Measurements from ENCODE around the gene NDNF.

DNA sequence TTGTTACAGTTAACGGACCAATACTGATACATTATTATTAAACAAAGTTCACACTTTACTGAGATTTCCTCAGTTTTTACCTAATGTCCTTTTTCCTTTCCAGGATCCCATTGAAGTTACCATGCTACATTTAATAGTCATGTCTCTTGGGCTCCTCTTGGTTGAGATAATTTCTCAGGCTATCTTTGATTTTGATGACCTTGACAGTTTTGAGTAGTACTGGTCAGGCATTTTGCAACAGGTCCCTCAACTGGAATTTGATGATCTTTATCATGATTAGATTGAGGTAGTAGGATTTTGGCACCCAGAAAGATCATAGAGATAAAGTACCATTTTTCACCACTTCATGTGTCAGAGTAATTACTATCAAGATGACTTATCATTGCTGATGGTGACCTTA is 53.8 kb downstream of the NDNF start:
- TF ChIP-seq CTCF (conservative IDR thresholded peaks at IDR 0.05 in 1 of 2, IDR thresholded peaks at IDR 0.05 in 1 of 2; ENCODE audit: low read depth in 1 of 2, low read length in 2 of 2) (no peak), EZH2 (IDR thresholded peaks at IDR 0.05; ENCODE audit: low read length, missing control alignments) (no peak)

Data from fibroblast of lung (primary cell).